Parathyroid adenoma (tissue), 2 donors: ENCODE data around the gene DPF1.

Experiments
- H2AFZ ChIP-seq: fragments of 300-600 bp; sonication (generic); one replicate; pipeline ENCODE4 v1.7.0; 2017; ENCODE audit warnings: antibody characterized with exemption, mild to moderate bottlenecking
- H3K27ac ChIP-seq: fragments of 300-600 bp; sonication (generic); one replicate; pipeline ENCODE4 v1.7.0; 2017
- H3K27me3 ChIP-seq: fragments of 300-600 bp; sonication (generic); one replicate; pipeline ENCODE4 v1.7.0; 2017; ENCODE audit warnings: low read length; ENCODE audit not compliant: control insufficient read depth, insufficient read depth
- H3K36me3 ChIP-seq: fragments of 300-600 bp; sonication (generic); one replicate; pipeline ENCODE4 v1.7.0; 2017; ENCODE audit warnings: low read length; ENCODE audit not compliant: control insufficient read depth, insufficient read depth
- H3K4me1 ChIP-seq: fragments of 300-600 bp; sonication (generic); one replicate; pipeline ENCODE4 v1.7.0; 2017; ENCODE audit warnings: control low read depth
- H3K4me2 ChIP-seq: fragments of 300-600 bp; sonication (generic); one replicate; pipeline ENCODE4 v1.7.0; 2017; ENCODE audit warnings: low read length
- H3K4me3 ChIP-seq: fragments of 300-600 bp; sonication (generic); one replicate; pipeline ENCODE4 v1.7.0; 2017; ENCODE audit warnings: low read depth, low read length
- H3K79me2 ChIP-seq: fragments of 300-600 bp; sonication (generic); one replicate; pipeline ENCODE4 v1.7.0; 2017; ENCODE audit warnings: control low read depth
- H3K9ac ChIP-seq: fragments of 300-600 bp; sonication (generic); one replicate; pipeline ENCODE4 v1.7.0; 2017; ENCODE audit warnings: mild to moderate bottlenecking
- H3K9me3 ChIP-seq: fragments of 300-600 bp; sonication (generic); one replicate; pipeline ENCODE4 v1.7.0; 2017; ENCODE audit warnings: low read length; ENCODE audit not compliant: control insufficient read depth
- CTCF ChIP-seq: fragments of 300-600 bp; sonication (generic); IDR thresholded peaks from one replicate; pipeline ENCODE4 v1.7.0; 2017; ENCODE audit warnings: antibody characterized with exemption, mild to moderate bottlenecking
- donor health status: primary hyperparathyroidism.

Gene DPF1

GRCh38 chr19:38207543-38207942, 16.5 kb downstream of the DPF1 start:
- Histone ChIP-seq H3K4me3 (no peak overlapping the region), H3K27me3 (no peaks in the 10 kb centered on the region), H2AFZ (no peak overlapping the region), H3K9ac (no peak overlapping the region), H3K79me2 (no peaks in the 10 kb centered on the region), H3K9me3 (no peaks in the 10 kb centered on the region), H3K4me2 (no peak overlapping the region), H3K27ac (no peak overlapping the region), H3K36me3 (no peaks in the 10 kb centered on the region), H3K4me1 (peaks cover 15% of the 10 kb centered on the region)
- no peak for TF ChIP-seq CTCF

- TF ChIP-seq CTCF, result no peak
- Histone ChIP-seq H2AFZ (no peak overlapping the region), H3K36me3 (no peaks in the 10 kb centered on the region), H3K9me3 (no peaks in the 10 kb centered on the region), H3K27me3 (no peaks in the 10 kb centered on the region), H3K27ac (no peak overlapping the region), H3K4me2 (no peak overlapping the region), H3K79me2 (no peaks in the 10 kb centered on the region), H3K4me3 (no peak overlapping the region), H3K9ac (no peak overlapping the region), H3K4me1 (peaks cover 15% of the 10 kb centered on the region)
Measured at GRCh38 chr19:38206928-38207327, 17.1 kb downstream of the DPF1 start.

- no peak for TF ChIP-seq CTCF
- Histone ChIP-seq H2AFZ (no peak overlapping the region), H3K4me3 (no peak overlapping the region), H3K4me2 (no peak overlapping the region), H3K9ac (no peak overlapping the region), H3K27me3 (no peaks in the 10 kb centered on the region), H3K4me1 (peaks cover 13% of the 10 kb centered on the region), H3K27ac (no peak overlapping the region), H3K79me2 (no peaks in the 10 kb centered on the region), H3K9me3 (no peaks in the 10 kb centered on the region), H3K36me3 (no peaks in the 10 kb centered on the region)
Measured at GRCh38 chr19:38206006-38206745, 17.8 kb downstream of the DPF1 start.

GRCh38 chr19:38204728-38205127, 19.3 kb downstream of the DPF1 start:
- H3K4me2 ChIP-seq, result no peak overlapping the region
- no peak overlapping the region for H2AFZ ChIP-seq
- no peaks in the 10 kb centered on the region for H3K36me3 ChIP-seq
- H3K79me2 ChIP-seq, result no peaks in the 10 kb centered on the region
- no peak for TF ChIP-seq CTCF
- no peaks in the 10 kb centered on the region for H3K27me3 ChIP-seq
- no peaks in the 10 kb centered on the region for H3K4me1 ChIP-seq
- H3K9ac ChIP-seq, result no peak overlapping the region
- H3K9me3 ChIP-seq, result no peaks in the 10 kb centered on the region
- H3K27ac ChIP-seq, result no peak overlapping the region
- no peak overlapping the region for H3K4me3 ChIP-seq

GRCh38 chr19:38204096-38204495, 19.9 kb downstream of the DPF1 start:
- H3K9ac ChIP-seq, result no peak overlapping the region
- no peak overlapping the region for H3K27ac ChIP-seq
- no peak overlapping the region for H3K4me2 ChIP-seq
- H2AFZ ChIP-seq, result no peak overlapping the region
- no peak for TF ChIP-seq CTCF
- H3K9me3 ChIP-seq, result no peaks in the 10 kb centered on the region
- H3K27me3 ChIP-seq, result no peaks in the 10 kb centered on the region
- no peaks in the 10 kb centered on the region for H3K79me2 ChIP-seq
- no peak overlapping the region for H3K4me3 ChIP-seq
- no peaks in the 10 kb centered on the region for H3K4me1 ChIP-seq
- H3K36me3 ChIP-seq, result no peaks in the 10 kb centered on the region
